ENCODE data around the gene RIPPLY3.
"Not testable (repeated sequence)": the region's sequence is repeated elsewhere in the genome, so short reads cannot be mapped to it uniquely, and the experiment has no call there.

RIPPLY3 gene

DNA sequence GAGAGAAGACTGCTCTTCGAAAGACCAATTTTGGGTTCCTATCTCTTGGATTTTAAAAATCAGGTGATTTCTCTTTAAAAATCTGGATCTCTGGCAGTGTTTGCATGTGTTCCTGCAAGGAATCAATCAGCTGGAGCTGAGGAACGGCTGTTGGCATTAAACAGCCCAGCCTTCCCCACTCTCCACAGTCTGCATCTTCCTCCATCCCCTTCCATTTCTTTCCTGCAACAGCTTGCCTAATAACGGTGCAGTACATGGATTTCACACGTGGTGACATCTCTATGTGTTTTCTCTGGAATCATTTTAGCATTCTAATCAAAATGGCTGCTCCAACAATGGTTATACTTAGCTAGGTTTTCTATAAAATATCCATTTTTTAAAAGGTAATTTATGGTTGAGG is 20.0 kb downstream of the RIPPLY3 start:
- no peak for DNase-seq

DNA sequence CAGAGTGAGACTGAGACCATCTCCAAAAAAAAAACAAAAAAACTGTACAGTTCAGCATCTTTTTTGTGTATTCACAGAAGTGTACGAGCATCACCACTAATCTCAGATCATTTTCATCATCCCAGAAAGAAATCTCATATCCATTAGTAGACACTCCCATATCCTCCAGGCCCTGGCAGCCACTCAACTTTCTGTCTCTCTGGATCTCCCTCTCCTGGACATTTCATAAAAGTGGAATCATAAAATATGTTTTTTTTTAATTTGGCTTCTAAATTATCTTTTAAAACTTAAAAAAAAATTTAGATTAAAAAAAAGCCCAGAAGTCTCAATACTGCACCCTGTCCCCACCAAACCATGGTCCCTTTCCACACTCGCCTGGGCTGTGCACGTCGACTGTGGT is 22.1 kb downstream of the RIPPLY3 start:
- DNase-seq, result no peak

DNA sequence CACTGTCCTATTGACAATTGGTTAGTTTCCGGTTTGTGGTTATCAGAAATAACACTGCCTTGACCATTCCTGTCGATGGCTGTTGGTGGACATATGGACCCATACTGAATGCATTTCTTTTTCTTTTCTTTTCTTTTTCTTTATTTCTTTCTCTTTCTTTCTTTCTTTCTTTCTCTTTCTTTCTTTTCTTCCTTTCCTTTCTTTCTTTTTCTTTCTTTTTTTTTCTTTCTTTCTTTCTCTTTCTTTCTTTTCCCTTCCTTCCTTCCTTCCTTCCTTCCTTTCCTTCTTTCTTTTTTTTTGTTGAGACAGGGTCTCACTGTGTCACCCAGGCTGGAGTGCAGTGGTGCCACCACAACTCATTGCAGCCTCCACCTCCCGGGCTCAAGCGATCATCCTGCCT is 24.4 kb downstream of the RIPPLY3 start:
- no peak for DNase-seq

DNA sequence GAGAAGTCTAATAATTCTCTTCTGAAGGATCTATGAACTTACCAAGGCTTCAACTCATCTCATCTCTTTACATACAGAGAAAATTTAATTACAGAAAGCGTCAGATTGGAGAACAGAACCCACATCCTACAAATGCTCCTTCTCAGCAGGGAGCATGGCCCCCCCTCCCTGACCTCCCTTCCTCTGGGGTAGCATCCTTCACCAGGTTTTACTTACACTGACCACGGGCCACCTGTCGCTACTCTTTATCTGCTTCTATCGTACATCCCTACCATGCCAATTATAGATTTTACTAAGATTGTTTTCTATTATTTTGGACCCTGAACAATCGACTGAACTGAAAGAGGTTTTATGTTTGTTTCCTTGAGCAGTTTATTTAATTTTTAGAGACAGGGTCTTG is 25.8 kb downstream of the RIPPLY3 start:
- DNase-seq, result no peak

DNA sequence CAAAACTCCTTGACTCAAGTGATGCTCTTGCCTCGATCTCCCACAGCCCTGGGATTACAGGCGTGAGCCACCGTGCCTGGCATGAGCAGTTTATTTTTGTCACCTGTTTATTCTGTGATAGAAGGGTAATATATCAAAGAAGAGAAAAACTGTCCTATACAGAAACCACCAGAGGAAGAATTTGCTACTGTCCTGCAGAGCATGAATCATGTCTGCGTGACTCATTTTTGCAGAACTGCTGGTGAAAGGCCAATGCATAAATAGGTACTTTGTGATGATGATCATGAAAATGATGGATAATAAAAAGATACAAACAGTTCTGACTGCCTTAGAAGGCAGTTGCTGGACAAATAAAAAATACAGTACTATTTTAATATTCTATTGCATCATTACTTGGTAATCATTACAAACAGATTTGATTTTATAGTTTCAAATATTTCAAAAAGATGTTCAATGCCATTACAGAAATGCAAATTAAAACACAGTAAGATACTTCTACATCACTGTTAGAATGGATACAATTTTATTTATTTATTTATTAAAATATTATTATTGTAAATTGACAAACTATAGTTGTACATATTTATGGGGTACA is 26.5 kb downstream of the RIPPLY3 start:
- DNase-seq, result no peak

DNA sequence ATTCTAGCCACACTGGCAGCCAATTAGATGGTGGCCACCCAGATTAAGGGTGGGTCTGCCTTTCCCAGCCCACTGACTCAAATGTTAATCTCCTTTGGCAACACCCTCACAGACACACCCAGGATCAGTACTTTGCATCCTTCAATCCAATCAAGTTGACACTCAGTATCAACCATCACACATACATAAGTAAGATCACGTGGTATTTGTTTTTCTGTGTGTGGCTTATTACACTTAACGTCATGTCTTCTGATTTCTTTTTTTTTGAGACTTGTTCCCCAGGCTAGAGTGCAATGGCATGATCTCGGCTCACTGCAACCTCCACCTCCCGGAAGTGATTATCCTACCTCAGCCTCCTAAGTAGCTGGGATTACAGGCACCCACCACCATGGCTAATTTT is 27.9 kb downstream of the RIPPLY3 start:
- DNase-seq, result not testable (repeated sequence)

DNA sequence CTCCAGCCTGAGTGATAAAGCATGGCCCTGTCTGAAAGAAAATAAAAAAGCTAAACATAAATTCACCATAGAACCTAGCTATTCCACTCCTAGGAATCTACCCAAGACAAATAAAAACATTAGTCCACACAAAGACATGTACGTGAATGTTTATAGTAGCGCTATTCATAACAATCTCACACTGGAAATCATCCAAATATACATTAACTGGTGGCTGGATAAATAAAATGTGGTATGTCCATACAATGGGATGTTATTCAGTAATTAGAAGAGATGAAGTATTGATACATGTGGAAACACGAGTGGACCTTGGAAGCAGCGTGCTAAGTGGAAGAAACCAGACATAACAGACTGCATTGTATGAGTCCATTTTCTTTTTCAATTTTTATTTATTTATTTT is 29.7 kb downstream of the RIPPLY3 start:
- no peak for DNase-seq

DNA sequence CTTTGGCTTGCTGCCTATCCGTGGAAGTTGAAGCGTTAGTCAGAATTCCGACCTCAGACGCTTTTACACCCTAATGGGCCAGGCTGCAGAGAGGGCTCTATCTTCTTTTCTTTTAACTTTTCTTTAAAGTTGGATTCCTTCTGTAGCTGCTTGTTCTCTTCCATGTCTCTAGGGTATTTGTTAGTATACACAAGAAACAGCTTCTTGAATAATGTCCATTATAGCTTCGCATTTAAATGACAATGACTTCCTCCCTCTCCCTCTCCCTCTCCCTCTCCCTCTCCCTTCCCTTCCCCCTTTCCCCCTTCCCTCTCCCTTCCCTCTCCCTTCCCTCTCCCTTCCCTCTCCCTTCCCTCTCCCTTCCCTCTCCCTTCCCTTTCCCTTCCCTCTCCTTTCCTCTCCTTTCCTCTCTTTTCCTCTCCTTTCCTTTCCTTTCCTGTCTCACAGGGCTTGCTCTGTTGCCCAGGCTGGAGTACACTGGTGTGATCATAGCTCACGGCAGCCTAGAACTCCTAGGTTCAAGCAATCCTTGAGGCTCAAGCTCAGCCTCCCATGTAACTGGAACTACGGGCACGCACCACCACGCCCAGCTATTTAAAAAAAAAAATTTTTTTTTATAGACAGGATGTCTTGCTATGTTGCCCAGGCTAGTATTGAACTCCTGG is 33.0 kb downstream of the RIPPLY3 start:
- DNase-seq, result no peak

DNA sequence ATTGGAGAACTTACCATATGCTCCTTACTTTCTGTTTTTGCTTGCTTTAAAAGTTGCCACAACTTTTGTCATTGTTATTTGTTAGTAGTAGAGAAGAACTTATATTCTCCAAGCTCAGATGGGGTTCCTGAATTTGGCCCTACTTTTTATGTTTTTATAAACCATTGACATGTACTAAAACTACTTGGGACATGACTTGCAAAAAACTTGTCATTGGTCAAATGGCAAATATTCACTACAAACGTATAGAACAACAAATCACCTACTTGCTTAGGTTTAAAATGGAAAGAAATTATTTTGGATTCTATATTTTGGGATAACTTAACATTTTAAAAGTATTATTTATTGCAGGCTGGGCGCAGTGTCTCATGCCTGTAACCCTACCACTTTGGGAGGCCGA is 33.7 kb downstream of the RIPPLY3 start:
- no peak for DNase-seq

DNA sequence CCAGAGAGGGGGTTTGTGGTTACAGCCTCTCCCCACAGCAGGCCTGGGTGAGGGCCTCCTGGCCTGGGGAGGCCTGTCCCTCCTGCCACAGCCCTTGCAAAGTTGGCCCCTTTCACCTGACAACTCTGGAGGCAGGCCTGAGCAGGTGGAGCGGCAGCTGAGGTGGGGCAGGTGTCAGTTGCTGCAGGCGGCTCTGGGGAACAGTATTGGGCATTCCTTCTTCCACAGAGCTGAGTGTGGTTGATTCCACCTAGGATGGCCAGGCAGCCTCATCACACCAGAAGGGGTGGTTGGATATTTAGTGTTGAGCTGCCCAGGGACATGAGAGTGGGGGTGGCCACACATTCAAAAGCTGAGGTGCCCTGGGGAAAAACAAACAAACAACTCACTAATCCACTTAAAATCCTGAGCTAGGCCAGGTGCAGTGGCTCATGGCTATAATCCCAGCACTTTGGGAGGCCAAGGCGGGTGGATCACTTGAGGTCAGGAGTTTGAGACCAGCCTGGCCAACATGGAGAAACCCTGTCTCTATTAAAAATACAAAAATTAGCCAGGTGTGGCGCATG is 35.3 kb downstream of the RIPPLY3 start:
- peak; percentile 60 for DNase-seq

DNA sequence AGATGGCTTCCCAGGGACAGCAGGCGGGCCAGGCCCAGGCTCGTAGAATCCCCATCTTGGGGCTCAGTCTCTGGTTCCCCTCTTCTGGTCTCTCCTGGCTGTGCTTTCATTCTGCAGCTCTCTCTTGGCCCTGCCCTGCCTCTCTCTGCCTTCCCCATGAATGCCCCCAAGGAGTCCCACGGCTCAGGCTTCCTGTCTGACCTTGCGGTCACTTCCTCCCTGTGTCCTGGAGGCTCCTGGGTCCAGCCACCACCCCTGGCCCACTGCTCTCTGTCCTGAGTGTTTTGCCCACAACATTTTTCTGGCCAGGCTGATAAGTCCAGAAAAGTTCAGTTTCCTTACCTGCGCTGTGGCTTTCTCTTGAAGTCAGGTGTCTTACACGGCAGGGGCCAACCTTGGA is 37.3 kb downstream of the RIPPLY3 start:
- DNase-seq, result no peak

DNA sequence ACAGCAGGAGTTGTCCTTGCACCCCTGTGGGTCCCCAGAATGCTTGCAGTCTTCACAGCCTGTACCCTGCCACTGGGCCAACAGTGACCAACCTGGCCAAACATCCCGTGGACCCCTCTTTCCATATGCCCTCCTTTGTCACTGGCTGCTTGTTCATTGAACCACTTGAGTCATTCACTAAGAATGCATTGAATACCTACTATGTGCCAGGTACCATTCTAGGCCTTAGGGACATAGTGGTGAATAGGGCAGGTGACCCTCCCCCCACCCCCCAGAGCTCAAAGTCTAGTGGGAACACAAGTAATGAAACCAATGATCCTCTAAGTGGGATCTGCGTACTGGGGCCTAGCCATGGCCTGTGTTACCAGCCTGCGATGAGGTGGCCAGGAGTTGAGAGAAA is 38.1 kb downstream of the RIPPLY3 start:
- no peak for DNase-seq

DNA sequence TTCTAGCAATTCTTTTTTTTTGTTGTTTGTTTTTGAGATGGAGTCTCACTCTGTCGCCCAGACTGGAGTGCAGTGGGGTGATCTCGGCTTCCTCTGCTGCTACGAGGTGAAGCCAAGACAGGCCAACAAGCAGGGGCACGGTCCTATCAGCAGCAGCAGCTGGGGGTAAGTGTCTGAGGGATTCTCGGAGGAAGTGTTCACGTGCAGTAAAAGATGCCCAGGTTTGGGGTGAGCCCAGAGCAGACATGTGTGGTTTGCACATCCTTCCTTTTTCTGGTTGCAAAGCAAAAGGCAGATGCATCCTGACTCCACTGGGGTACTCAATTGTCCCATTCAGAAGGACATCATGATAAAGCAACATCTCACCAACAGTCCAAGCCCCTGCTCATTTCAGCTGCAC is 38.6 kb downstream of the RIPPLY3 start:
- DNase-seq, result no peak

DNA sequence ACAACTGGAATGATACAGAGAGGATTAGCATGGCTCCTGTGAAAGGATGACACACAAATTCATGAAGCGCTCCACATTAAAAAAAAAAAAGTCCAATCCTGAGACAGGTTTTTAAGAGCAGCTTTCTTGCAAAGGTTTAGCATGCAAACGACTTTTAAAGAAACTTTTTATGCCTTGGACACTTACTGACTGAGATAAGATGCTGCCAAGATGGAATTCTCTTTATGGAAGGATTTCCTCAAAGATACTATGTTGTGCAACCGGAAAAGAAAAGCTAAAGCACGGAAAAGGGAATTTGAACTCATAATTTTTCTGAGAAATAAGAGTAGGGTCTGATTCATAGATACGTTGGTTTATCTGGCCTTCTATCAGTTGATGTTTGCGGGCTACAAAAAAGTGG is 39.1 kb downstream of the RIPPLY3 start:
- no peak for DNase-seq

DNA sequence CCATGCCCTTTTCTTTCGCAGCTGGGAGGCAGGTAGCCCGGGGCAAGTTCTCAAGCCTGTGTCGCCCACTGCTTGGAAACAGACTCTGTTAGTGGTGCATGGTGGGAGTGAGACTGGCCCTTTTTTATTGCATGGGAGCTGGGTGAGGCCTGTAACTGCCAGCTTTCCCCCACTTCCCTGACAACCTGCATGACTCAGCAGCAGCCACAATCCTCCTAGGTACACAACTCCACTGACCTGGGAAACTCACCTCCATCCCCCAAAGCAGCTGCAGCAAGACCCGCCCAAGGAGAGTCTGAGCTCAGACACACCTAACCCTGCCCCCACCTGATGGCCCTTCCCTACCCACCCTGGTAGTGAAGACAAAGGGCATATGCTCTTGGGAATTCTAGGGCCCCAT is 40.6 kb downstream of the RIPPLY3 start:
- peak; percentile 75 for DNase-seq

DNA sequence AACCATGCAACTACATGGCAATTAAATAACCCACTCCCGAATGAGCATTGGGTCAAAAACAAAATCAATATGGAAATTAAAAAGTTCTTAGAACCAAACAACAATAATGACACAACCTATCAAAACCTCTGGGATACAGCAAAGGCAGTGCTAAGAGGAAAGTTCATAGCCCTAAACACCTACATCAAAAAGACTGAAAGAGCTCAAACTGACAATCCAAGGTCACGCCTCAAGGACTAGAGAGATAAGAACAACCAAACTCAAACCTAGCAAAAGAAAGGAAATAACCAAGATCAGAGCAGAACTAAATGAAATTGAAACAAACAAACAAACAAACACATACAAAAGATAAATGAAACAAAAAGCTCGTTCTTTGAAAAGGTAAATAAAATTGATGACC is 43.2 kb downstream of the RIPPLY3 start:
- not testable (repeated sequence) for DNase-seq

DNA sequence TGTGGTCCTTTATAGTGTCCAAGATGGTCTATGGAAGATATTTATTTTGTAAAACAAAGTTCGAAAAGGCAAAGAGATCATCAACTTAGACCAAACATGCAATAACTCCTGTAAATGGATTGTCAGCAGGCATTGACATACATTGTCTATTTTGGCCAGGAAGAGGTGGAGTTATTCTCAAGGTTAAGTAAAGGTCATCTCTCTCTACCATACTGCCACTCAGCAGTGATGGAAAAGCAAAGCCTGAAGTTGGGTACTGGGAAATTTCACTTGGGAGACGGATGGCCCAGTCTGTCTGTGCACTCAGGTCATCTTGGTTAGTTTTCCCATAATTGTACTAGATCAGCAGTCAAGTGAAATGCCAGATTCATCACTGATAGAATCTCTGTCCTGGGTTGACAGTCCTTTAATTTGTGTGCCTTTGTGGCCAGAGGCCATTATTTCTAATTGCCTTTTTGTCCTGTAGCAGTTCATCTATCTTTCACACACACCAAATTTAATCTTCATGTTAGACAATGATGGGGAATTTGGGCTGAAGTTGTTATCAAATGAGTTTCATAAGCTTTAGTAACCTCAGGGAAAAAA is 48.9 kb downstream of the RIPPLY3 start:
- no peak for DNase-seq

DNA sequence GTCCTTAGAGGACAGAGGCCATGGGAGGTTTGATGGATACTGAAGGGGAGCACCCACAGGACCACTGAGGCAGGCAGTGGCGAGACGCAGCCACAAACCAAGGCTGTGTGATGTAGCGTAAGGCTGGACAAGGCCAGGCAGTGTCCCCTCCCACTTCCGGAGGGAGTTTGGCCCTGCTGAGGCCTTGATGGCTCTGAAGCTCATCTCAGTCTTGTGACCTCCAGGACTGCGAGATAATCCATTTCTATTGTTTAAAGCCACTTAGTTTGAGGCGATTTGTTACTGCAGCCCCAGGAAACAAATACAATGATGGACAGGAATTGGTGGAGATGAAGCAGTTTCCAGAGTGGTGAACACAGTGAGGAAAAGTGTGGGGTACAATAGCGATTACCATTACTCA is 51.1 kb downstream of the RIPPLY3 start:
- no peak for DNase-seq

DNA sequence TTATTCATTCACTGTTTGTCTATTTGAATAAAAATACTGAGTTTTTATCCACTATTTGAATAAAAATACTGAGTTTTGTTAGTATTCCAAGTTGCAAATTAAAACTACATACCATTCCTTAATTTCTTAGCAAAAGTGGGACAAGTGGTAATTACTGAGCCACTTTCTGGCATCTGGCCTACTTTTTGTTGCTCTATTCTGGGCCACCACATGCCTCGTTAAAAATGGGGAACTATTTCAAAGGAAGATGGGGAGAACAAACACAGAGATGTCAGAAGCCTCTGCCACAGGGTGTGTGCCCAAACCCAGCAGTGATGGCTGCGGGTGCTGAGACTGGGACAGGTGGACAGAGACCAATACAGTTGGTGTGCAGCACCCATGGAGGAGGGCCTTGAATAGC is 51.8 kb downstream of the RIPPLY3 start:
- DNase-seq, result no peak

DNA sequence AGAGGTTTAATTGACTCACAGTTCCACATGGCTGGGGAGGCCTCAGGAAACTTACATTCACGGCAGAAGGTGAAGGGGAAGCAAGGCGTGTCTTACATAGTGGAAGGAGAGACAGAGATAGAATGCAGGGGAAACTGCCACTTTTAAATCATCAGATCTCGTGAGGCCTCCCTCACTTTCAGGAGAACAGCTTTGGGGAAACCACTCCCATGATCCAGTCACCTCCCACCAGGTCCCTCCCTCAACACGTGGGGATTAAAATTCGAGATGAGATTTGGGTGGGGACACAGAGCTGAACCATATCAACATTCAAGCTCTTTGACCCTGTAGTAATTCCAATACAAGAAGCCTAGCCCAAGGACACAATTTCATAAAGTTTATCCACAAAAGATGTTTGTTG is 52.7 kb downstream of the RIPPLY3 start:
- no peak for DNase-seq

DNA sequence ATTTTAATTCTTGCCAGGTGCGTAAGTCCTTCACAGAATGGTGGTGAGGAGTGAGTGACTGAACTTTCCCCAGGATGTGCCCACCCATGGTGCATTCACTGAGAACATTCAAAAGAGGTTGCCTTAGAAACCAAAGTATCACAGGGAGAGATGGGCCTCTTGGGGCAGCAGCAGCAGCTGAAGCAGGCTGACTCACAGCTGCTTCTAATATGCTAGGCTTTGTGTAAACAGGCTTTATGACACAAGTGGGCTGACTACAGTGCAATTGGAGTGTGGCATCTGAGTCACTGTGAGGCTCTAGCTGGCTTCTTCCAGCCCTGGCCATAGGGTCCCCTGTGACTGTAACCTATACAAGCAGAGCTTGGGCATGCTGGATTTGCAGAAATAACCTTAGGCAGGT is 53.8 kb downstream of the RIPPLY3 start:
- peak; percentile 95 for DNase-seq

DNA sequence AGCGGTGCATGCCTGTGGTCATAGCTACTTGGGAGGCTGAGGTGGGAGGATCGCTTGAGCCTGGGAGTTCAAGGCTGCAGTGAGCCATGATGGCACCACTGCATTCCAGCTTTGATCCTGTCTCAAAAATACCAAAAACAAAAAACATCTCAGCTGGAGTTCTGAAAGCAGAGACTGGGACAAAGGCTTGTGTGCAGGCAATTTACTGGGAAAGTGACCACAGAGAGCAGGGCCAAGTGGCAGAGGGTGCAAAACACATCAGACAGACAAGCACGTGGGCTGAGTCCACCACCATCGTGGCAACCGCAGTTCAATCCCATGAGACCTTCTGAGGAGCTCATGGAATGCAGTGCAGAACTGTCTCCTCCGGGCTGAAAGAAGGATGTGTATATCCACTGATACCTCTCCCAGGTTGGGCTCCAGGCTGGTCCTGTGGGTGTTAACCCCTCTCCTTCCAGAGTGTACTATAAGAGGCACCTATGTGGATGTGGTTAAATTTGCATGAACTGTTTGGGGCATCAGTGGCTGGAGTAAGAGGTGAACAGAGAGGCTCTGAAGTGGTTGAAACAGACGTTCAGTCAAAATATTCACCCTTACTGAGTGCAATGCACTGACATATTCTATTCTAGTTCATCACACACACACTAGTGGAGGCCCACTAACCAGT is 55.6 kb downstream of the RIPPLY3 start:
- DNase-seq, result peak; percentile 71

DNA sequence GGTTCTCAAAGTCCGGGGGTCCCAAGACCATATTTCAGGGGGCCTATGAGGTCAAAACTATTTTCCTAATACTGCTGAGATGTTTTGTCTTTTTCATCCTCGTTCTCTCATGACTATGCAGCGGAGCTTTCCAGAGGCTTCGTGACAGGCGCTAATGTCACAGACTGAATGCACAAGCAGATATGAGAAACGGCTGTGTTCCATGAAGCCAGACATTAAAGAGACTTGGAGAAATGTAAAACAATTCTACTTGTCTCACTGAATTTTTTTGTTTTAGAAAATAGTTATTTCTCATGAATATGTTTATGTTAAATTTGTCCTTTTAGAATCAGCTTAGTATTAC is 56.1 kb downstream of the RIPPLY3 start:
- no peak for DNase-seq

DNA sequence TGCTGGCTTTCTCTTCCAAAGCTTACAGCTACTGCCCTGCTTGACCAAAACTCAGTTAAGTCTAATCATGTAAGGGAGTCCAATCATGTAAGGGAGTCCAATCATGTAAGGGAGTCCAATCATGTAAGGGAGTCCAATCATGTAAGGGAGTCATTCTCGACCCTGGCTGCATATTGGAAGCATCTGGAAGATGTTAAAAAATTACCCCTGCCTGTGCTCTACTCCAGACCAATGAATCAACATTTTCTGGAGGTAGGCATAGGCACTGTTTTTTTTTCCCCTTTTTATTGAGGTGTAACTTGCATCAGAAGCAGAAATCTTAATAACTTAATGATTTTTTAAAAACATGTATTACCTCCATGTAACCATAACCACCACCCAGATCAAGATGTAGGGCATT is 56.9 kb downstream of the RIPPLY3 start:
- no peak for DNase-seq
